ENCODE data around the gene FGF1. TPM values are rescaled to one million over a fixed set of nuclear protein-coding genes. Genes with fewer than 3 reads are reported as not detected.

The FGF1 gene
- polyA plus RNA-seq, 1 of the 3 experiments (the other 2 are of a cell fraction): 5.3 TPM

DNA sequence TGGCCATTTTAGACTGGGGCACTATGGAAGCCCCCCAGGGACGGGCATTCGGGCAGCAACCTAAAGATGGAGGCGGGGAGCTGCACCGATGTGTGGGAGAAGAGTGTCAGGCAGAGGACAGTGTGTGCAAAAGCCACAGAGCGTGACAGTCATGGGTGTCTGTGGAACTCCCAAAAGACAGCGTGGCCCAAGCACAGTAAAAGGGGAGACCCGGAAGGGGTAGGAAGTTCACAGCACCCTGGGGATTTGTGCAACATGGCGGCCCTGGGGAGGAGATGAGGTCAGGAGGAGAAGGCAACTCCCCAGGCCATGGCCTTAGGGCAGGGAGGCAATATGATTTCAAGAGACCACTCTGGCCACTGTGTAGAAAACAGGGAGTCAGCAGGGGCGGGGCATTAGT, 38.9 kb upstream of the FGF1 start (continued):
- TF ChIP-seq, protein P1, sequence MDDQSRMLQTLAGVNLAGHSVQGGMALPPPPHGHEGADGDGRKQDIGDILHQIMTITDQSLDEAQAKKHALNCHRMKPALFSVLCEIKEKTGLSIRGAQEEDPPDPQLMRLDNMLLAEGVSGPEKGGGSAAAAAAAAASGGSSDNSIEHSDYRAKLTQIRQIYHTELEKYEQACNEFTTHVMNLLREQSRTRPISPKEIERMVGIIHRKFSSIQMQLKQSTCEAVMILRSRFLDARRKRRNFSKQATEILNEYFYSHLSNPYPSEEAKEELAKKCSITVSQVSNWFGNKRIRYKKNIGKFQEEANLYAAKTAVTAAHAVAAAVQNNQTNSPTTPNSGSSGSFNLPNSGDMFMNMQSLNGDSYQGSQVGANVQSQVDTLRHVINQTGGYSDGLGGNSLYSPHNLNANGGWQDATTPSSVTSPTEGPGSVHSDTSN (IDR thresholded peaks at IDR 0.05): no peak
- TF ChIP-seq, protein P2, sequence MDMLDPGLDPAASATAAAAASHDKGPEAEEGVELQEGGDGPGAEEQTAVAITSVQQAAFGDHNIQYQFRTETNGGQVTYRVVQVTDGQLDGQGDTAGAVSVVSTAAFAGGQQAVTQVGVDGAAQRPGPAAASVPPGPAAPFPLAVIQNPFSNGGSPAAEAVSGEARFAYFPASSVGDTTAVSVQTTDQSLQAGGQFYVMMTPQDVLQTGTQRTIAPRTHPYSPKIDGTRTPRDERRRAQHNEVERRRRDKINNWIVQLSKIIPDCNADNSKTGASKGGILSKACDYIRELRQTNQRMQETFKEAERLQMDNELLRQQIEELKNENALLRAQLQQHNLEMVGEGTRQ (IDR thresholded peaks at IDR 0.05; ENCODE audit: borderline replicate concordance, low read depth, low read length): no peak
- no peak for TF ChIP-seq EZH2phosphoT487 (IDR thresholded peaks at IDR 0.05; ENCODE audit: borderline replicate concordance, low read depth)
- TF ChIP-seq, protein P3, sequence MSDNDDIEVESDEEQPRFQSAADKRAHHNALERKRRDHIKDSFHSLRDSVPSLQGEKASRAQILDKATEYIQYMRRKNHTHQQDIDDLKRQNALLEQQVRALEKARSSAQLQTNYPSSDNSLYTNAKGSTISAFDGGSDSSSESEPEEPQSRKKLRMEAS (IDR thresholded peaks at IDR 0.05; ENCODE audit: low read depth): no peak

DNA sequence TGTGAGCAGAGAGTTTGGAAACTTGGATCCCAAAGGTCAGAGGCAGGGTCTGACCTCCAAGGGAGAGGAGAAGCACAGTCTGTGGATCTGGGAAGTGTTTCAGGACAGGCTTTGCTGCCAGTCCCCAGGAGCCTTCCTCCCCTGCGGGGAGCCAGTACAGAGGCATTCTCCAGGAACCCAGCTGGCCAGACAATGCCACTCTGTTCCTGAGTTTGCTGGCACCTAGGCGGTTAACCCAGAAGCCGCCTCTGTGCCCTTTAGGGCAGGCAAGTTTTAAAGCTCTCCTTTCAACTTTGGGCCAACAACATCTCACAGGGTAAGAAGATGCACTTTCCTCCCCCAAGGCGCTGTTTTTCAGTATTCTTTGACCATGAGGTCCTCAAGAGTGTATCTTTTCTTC, 37.0 kb upstream of the FGF1 start:
- H3K79me2 ChIP-seq (ENCODE audit: insufficient read depth): no peaks in the 10 kb centered on the region
- ChIA-PET CTCF (interaction anchor here (1.0 to 14.5 kb wide), 5 partner anchors 10 to 157 kb away, joined by 4 to 1285 read pairs (median 51); no protein-coding TSS in a partner anchor), POLR2A (interaction anchor here (1.1 kb wide), 1 partner anchor 18 kb away, joined by 4 read pairs; no protein-coding TSS in a partner anchor)
- H3K9me3 ChIP-seq: no peaks in the 10 kb centered on the region
- 94% methylated on average over 1 of the region's 4 CpGs for WGBS (ENCODE audit: low lambda C conversion rate)
- H4K20me1 ChIP-seq (ENCODE audit: insufficient read depth): peaks cover 3% of the 10 kb centered on the region; the same call in 1 of the 2 replicates
- no peak for DNase-seq
- no peaks in the 10 kb centered on the region for H3K36me3 ChIP-seq (replicated peaks in 1 of 2; ENCODE audit: control insufficient read depth in 1 of 2, insufficient read depth in 2 of 2, low read length in 1 of 2)
- H2AFZ ChIP-seq (ENCODE audit: low read depth): no peak overlapping the region
- no peak overlapping the region for H3K27ac ChIP-seq (ENCODE audit: low read depth in 2 of 2, low read length in 1 of 2)
- no peak overlapping the region for H3K9ac ChIP-seq
- no peak overlapping the region for H3K4me3 ChIP-seq (ENCODE audit: low read depth in 2 of 2, low read length in 1 of 2)
- no peaks in the 10 kb centered on the region for H3K27me3 ChIP-seq (ENCODE audit: insufficient read depth)
- H3K4me2 ChIP-seq: no peak overlapping the region
- peaks cover 9 to 31% of the 10 kb centered on the region in 2 experiments for H3K4me1 ChIP-seq (ENCODE audit: control insufficient read depth in 1 of 2, insufficient read depth in 2 of 2, low read depth in 1 of 2, low read length in 1 of 2)
- peaks cover 25% of the 10 kb centered on the region for H3F3A ChIP-seq (replicated peaks; ENCODE audit: insufficient read depth)
- TF ChIP-seq CHD2 (IDR thresholded peaks at IDR 0.05; ENCODE audit: low read length, partially characterized antibody) (no peak), TEAD4 (IDR thresholded peaks at IDR 0.05; ENCODE audit: borderline replicate concordance, insufficient read depth) (no peak)
- TF ChIP-seq, protein P4, sequence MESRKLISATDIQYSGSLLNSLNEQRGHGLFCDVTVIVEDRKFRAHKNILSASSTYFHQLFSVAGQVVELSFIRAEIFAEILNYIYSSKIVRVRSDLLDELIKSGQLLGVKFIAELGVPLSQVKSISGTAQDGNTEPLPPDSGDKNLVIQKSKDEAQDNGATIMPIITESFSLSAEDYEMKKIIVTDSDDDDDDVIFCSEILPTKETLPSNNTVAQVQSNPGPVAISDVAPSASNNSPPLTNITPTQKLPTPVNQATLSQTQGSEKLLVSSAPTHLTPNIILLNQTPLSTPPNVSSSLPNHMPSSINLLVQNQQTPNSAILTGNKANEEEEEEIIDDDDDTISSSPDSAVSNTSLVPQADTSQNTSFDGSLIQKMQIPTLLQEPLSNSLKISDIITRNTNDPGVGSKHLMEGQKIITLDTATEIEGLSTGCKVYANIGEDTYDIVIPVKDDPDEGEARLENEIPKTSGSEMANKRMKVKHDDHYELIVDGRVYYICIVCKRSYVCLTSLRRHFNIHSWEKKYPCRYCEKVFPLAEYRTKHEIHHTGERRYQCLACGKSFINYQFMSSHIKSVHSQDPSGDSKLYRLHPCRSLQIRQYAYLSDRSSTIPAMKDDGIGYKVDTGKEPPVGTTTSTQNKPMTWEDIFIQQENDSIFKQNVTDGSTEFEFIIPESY (IDR thresholded peaks at IDR 0.05; ENCODE audit: borderline replicate concordance, low read depth): no peak
- H3K9me2 ChIP-seq: no peaks in the 10 kb centered on the region

DNA sequence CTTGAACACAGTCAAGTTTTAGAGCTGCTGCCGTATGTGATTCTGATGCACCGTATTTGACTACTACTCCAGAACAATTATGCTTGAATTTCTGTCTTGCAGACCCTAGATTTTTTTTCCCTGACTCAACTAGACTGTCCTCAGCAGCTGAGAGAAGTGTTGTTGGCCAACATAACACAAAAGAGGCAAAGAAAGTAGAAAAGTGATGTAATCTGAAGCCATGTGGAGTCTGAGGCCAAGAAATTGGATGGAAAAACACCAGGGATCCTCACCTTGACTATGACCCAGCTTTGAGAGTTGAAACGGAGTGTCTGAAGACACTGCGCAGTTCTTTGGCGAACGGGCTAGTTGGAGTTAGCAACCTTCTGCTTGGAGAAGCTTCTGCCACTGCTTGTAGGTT, 36.3 kb upstream of the FGF1 start:
- POLR2A ChIA-PET: no interaction called here
- H3K36me3 ChIP-seq (replicated peaks in 1 of 2; ENCODE audit: control insufficient read depth in 1 of 2, insufficient read depth in 2 of 2, low read length in 1 of 2): no peaks in the 10 kb centered on the region
- peaks cover 16 to 33% of the 10 kb centered on the region in 2 experiments for H3K4me1 ChIP-seq (ENCODE audit: control insufficient read depth in 1 of 2, insufficient read depth in 2 of 2, low read depth in 1 of 2, low read length in 1 of 2)
- H3K9me2 ChIP-seq: no peaks in the 10 kb centered on the region
- no peak overlapping the region for H3K27ac ChIP-seq (ENCODE audit: low read depth in 2 of 2, low read length in 1 of 2)
- H3K9me3 ChIP-seq: no peaks in the 10 kb centered on the region
- H3K4me3 ChIP-seq (ENCODE audit: low read depth in 2 of 2, low read length in 1 of 2): no peak overlapping the region
- CTCF ChIA-PET: interaction anchor here (1.4 to 14.5 kb wide), 6 partner anchors 9 to 158 kb away, joined by 4 to 1285 read pairs (median 70); partner anchors contain the start of gene ARHGAP26
- H3K79me2 ChIP-seq (ENCODE audit: insufficient read depth): no peaks in the 10 kb centered on the region
- H3K9ac ChIP-seq: no peak overlapping the region
- peaks cover 3% of the 10 kb centered on the region; the same call in 1 of the 2 replicates for H4K20me1 ChIP-seq (ENCODE audit: insufficient read depth)
- peaks cover 19% of the 10 kb centered on the region for H3F3A ChIP-seq (replicated peaks; ENCODE audit: insufficient read depth)
- H2AFZ ChIP-seq (ENCODE audit: low read depth): no peak overlapping the region
- H3K27me3 ChIP-seq (ENCODE audit: insufficient read depth): no peaks in the 10 kb centered on the region
- no peak for DNase-seq
- H3K4me2 ChIP-seq: no peak overlapping the region; the same call in 1 of the 2 replicates
- 90% methylated on average over 6 of the region's 6 CpGs for WGBS (ENCODE audit: low lambda C conversion rate)
- TF ChIP-seq NFIC (IDR thresholded peaks at IDR 0.05; ENCODE audit: borderline replicate concordance): no peak
- no peak for TF ChIP-seq NRF1 (IDR thresholded peaks at IDR 0.05; ENCODE audit: low read depth, low read length)
- no peak for TF ChIP-seq MXI1 (IDR thresholded peaks at IDR 0.05; ENCODE audit: low read depth, low read length)
- TF ChIP-seq, protein P5, sequence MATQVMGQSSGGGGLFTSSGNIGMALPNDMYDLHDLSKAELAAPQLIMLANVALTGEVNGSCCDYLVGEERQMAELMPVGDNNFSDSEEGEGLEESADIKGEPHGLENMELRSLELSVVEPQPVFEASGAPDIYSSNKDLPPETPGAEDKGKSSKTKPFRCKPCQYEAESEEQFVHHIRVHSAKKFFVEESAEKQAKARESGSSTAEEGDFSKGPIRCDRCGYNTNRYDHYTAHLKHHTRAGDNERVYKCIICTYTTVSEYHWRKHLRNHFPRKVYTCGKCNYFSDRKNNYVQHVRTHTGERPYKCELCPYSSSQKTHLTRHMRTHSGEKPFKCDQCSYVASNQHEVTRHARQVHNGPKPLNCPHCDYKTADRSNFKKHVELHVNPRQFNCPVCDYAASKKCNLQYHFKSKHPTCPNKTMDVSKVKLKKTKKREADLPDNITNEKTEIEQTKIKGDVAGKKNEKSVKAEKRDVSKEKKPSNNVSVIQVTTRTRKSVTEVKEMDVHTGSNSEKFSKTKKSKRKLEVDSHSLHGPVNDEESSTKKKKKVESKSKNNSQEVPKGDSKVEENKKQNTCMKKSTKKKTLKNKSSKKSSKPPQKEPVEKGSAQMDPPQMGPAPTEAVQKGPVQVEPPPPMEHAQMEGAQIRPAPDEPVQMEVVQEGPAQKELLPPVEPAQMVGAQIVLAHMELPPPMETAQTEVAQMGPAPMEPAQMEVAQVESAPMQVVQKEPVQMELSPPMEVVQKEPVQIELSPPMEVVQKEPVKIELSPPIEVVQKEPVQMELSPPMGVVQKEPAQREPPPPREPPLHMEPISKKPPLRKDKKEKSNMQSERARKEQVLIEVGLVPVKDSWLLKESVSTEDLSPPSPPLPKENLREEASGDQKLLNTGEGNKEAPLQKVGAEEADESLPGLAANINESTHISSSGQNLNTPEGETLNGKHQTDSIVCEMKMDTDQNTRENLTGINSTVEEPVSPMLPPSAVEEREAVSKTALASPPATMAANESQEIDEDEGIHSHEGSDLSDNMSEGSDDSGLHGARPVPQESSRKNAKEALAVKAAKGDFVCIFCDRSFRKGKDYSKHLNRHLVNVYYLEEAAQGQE (IDR thresholded peaks at IDR 0.05; ENCODE audit: low read depth, low read length): no peak
- TF ChIP-seq JUND (IDR thresholded peaks at IDR 0.05): no peak
- TF ChIP-seq, protein P1 (IDR thresholded peaks at IDR 0.05): no peak
- TF ChIP-seq, protein P6, sequence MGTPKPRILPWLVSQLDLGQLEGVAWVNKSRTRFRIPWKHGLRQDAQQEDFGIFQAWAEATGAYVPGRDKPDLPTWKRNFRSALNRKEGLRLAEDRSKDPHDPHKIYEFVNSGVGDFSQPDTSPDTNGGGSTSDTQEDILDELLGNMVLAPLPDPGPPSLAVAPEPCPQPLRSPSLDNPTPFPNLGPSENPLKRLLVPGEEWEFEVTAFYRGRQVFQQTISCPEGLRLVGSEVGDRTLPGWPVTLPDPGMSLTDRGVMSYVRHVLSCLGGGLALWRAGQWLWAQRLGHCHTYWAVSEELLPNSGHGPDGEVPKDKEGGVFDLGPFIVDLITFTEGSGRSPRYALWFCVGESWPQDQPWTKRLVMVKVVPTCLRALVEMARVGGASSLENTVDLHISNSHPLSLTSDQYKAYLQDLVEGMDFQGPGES (IDR thresholded peaks at IDR 0.05; ENCODE audit: low read depth, low read length): no peak
